ENCODE measurements around the gene KIF26B.
"Not testable (repeated sequence)": the region's sequence is repeated elsewhere in the genome, so short reads cannot be mapped to it uniquely, and the experiment has no call there.

The KIF26B gene

GRCh38 chr1:245663373-245663772, 508.6 kb downstream of the KIF26B start:
- Histone ChIP-seq H3K9me3 (no peaks in the 10 kb centered on the region), H3K27me3 (no peaks in the 10 kb centered on the region), H3K4me3 (ENCODE audit: low read depth, low read length) (no peak overlapping the region), H3K4me1 (no peaks in the 10 kb centered on the region), H3K36me3 (peaks cover 15% of the 10 kb centered on the region)
- DNase-seq: no peak
- no peak for TF ChIP-seq CTCF (IDR thresholded peaks at IDR 0.05; ENCODE audit: low read depth, low read length)

- Histone ChIP-seq H3K4me3 (ENCODE audit: low read depth, low read length) (no peak overlapping the region), H3K9me3 (no peaks in the 10 kb centered on the region), H3K4me1 (no peaks in the 10 kb centered on the region), H3K36me3 (peaks cover 10% of the 10 kb centered on the region), H3K27me3 (no peaks in the 10 kb centered on the region)
- TF ChIP-seq CTCF (IDR thresholded peaks at IDR 0.05; ENCODE audit: low read depth, low read length): no peak
- DNase-seq: no peak
These were observed 509.1 kb downstream of the KIF26B start for GRCh38 chr1:245663841-245664240.

DNA sequence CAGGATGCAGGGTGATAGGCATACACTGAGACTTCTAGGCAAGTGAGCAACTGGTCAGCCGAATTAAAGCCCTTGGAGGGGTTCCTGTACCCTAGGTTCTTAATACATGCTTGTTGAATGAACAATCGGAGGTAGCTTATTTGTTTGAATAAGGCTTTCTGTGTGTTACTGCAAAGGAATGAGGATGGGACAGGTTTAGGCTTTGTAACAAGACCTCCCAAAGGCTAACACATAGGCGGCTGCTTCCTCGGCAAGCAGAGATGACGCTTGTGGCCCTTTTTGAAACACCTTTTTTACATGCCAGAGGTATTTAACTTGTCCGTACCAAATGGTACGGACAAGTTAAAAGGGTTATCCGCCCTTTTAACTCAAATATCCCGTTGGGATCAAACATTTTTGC, 511.6 kb downstream of the KIF26B start:
- peaks cover 16% of the 10 kb centered on the region for H3K36me3 ChIP-seq
- DNase-seq: no peak
- no peaks in the 10 kb centered on the region for H3K9me3 ChIP-seq
- H3K4me3 ChIP-seq (ENCODE audit: low read depth, low read length): no peak overlapping the region
- H3K27me3 ChIP-seq: no peaks in the 10 kb centered on the region
- no peaks in the 10 kb centered on the region for H3K4me1 ChIP-seq
- TF ChIP-seq CTCF (IDR thresholded peaks at IDR 0.05; ENCODE audit: low read depth, low read length): no peak

GRCh38 chr1:245671349-245671748, 516.6 kb downstream of the KIF26B start:
- Histone ChIP-seq H3K4me1 (no peaks in the 10 kb centered on the region), H3K9me3 (no peaks in the 10 kb centered on the region), H3K27me3 (no peaks in the 10 kb centered on the region), H3K36me3 (peaks cover 16% of the 10 kb centered on the region), H3K4me3 (ENCODE audit: low read depth, low read length) (no peak overlapping the region)
- DNase-seq: no peak
- no peak for TF ChIP-seq CTCF (IDR thresholded peaks at IDR 0.05; ENCODE audit: low read depth, low read length)

GRCh38 chr1:245671966-245672767, 517.4 kb downstream of the KIF26B start:
- TF ChIP-seq CTCF (IDR thresholded peaks at IDR 0.05; ENCODE audit: low read depth, low read length): no peak
- no peak for DNase-seq
- Histone ChIP-seq H3K9me3 (no peaks in the 10 kb centered on the region), H3K4me1 (no peaks in the 10 kb centered on the region), H3K4me3 (ENCODE audit: low read depth, low read length) (no peak overlapping the region), H3K36me3 (peaks cover 15% of the 10 kb centered on the region), H3K27me3 (no peaks in the 10 kb centered on the region)

DNA sequence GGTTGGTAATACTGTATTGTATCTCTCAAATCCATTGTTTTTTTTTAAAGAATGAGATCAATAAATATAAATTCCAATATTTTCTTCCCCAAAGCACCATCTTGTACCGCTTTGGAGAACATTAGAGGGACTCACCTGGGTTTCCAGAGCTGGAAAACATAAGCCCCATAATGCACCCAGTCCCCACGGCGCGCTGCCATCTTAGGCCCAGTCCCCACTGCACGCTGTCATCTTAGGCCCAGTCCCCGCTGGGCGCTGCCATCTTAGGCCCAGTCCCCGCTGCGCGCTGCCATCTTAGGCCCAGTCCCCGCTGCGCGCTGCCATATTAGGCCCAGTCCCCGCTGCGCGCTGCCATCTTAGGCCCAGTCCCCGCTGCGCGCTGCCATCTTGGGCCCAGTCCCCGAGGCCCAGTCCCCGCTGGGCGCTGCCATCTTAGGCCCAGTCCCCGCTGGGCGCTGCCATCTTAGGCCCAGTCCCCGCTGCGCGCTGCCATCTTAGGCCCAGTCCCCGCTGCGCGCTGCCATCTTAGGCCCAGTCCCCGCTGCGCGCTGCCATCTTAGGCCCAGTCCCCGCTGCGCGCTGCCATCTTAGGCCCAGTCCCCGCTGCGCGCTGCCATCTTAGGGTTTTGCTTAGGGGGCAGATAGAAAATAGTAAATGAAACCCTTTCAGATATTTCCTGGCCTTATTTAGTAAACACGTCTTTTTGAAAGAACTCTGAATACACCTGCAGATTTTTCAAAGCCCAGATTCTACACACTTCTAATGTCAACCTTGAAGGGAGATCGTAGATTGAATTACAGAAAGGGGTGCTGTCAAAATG, 518.3 kb downstream of the KIF26B start:
- H3K9me3 ChIP-seq; H3K4me3 ChIP-seq (ENCODE audit: low read depth, low read length); H3K4me1 ChIP-seq; H3K27me3 ChIP-seq; DNase-seq: not testable (repeated sequence)
- peaks cover 22% of the 10 kb centered on the region for H3K36me3 ChIP-seq
